Measurements from ENCODE around the gene KLRD1.
"Not testable (repeated sequence)": the region's sequence is repeated elsewhere in the genome, so short reads cannot be mapped to it uniquely, and the experiment has no call there.

KLRD1 gene

DNA sequence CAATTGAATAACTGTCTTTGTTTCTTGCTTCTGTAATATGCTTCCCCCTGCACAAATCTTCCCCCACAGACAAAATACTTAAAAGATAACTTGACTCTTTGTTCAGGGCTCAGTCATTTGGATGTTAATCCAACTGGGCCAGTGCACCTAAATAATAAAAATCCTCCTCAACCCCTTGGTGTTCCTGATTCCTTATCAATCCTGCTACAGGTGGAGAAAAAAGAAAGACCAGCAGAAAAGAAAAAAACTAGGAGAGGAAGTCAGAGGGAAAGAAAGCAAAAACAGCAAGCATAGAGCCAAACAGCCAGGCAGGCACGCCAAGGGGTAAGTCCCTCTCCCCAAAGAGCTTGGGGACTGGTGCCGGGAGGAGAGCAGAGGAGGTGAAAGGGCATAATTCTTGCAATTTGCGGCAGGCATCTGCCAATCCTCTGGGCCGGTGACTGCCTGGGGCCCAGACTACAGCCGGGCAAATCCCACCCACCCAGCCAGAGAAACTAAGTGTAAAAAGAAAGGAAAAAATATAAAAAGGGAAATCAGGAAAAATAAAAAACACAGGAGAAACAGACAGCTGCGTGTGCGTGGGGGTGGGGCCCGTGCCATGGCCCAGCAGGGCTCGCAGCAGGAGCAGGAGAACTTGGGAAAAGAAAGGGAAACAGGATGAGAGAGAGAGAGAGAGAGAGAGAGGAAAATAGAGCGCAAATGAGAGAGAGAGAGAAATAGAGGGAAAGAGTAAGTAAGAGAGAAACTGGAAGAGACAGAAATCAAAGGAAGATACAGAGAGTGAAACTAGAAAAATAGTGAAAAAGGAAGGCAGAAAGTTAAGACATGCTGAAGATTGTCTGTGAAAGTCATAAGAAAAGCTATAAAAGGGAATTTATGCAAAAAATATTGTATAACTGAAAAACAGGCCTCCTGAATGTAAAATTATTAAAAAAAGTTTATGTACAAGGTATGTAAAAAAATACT, 60.8 kb downstream of the KLRD1 start:
- TF ChIP-seq, protein P1, sequence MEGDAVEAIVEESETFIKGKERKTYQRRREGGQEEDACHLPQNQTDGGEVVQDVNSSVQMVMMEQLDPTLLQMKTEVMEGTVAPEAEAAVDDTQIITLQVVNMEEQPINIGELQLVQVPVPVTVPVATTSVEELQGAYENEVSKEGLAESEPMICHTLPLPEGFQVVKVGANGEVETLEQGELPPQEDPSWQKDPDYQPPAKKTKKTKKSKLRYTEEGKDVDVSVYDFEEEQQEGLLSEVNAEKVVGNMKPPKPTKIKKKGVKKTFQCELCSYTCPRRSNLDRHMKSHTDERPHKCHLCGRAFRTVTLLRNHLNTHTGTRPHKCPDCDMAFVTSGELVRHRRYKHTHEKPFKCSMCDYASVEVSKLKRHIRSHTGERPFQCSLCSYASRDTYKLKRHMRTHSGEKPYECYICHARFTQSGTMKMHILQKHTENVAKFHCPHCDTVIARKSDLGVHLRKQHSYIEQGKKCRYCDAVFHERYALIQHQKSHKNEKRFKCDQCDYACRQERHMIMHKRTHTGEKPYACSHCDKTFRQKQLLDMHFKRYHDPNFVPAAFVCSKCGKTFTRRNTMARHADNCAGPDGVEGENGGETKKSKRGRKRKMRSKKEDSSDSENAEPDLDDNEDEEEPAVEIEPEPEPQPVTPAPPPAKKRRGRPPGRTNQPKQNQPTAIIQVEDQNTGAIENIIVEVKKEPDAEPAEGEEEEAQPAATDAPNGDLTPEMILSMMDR (IDR thresholded peaks at IDR 0.05; ENCODE audit: low read depth, low read length): no peak
- H3K36me3 ChIP-seq: no peaks in the 10 kb centered on the region
- no peak for DNase-seq
- no peaks in the 10 kb centered on the region for H3K27me3 ChIP-seq (ENCODE audit: insufficient read depth, low read depth, severe bottlenecking)
- H3K27ac ChIP-seq: no peak overlapping the region
- no peaks in the 10 kb centered on the region for H3K9me3 ChIP-seq (ENCODE audit: severe bottlenecking)
- no peak overlapping the region for H3K4me3 ChIP-seq (ENCODE audit: low read depth, low read length)

DNA sequence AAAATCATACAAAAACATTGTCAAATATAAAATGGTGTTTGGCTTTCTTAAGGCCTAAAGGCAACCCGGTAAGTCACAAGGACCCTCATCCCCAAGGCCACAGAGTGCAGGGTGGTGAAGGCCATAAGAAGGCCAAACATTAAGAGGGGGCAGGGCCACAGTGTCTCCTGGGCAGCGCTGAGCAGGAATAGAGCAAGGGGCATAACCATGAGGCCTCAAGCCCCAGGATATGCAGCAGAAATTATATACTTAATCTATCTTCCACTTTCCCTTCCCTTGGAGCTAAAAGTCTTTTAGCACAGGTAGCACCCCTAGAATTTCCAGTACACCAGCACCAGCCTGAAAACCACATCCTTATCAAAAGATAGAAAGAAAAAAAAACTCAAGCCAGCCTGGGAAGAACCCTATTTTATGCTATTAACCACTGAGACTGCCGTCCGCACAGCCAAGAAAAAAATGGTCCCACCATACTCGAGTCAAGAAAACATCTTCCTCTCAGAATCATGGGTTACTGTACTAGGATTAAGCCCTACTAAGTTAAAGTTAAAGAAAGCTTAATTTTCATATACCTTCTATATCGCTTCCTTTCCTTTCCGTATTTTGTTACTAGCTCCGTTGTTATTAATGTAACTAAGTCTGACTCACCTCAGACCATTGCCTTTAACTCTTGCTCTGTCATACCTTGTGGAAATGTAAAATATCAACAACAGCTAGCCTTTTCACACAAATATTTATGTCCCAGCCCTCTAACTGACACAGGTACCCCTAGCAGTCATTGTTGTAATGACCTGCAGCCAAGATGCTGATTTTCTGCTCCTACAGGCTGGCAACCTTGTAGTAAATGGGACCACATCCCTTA, 62.1 kb downstream of the KLRD1 start:
- TF ChIP-seq, protein P1 (IDR thresholded peaks at IDR 0.05; ENCODE audit: low read depth, low read length): no peak
- Histone ChIP-seq H3K36me3 (no peaks in the 10 kb centered on the region), H3K27ac (no peak overlapping the region), H3K4me3 (ENCODE audit: low read depth, low read length) (no peak overlapping the region), H3K27me3 (ENCODE audit: insufficient read depth, low read depth, severe bottlenecking) (no peaks in the 10 kb centered on the region), H3K9me3 (ENCODE audit: severe bottlenecking) (no peaks in the 10 kb centered on the region)
- DNase-seq: no peak

DNA sequence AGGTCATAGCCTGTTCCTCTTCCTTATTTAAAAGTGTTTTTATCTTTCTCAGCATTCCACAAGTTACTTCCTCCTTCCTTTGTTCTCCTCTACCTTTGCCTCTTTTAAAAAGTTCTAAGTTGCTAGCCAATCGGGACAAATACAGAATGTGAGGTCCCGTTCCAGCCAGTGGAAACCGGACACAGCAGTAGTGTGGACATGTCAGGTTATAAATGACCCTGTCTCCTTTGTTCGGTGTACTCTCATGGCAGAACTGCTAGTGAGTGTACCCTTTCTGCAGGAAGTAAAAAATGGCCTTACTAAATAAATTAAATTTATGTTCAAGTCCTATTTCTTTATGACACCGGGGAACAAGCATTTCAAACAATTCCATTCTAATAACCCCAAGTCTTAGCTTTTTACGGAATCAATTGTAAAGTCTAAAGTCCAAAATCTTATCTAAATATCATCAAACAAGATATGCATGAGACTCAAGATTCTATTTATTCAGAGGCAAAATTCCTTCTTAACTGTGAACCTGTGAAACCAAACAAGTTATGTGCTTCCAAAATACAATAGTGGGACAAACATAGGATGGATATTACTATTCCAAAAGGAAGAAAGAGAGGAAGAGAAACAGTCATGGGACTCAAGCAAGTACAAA, 64.3 kb downstream of the KLRD1 start:
- DNase-seq; H3K4me3 ChIP-seq (ENCODE audit: low read depth, low read length); H3K9me3 ChIP-seq (ENCODE audit: severe bottlenecking); H3K27me3 ChIP-seq (ENCODE audit: insufficient read depth, low read depth, severe bottlenecking); H3K36me3 ChIP-seq; H3K27ac ChIP-seq: not testable (repeated sequence)

DNA sequence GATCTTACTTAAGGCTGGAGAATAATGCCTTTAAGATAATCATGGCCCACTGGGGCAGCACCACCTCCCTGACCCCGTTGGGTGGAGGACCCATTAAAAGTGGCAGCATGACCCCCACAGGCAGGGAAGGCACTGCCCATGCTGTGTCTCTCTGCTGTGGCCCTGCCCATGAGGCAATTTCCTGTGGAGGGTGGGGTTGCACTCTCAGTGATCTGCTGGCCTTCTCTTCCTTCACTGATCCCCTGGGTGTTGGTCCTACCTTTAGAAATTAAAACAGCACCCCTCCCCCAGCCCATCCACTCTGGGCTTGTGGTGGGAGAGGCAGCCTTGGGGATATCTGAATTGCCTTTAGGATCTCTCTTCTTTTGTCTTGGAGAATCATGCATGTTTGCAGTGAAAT, 64.9 kb downstream of the KLRD1 start:
- no peaks in the 10 kb centered on the region for H3K27me3 ChIP-seq (ENCODE audit: insufficient read depth, low read depth, severe bottlenecking)
- H3K4me3 ChIP-seq (ENCODE audit: low read depth, low read length): no peak overlapping the region
- TF ChIP-seq, protein P1 (IDR thresholded peaks at IDR 0.05; ENCODE audit: low read depth, low read length): no peak
- H3K9me3 ChIP-seq (ENCODE audit: severe bottlenecking): no peaks in the 10 kb centered on the region
- no peak overlapping the region for H3K27ac ChIP-seq
- H3K36me3 ChIP-seq: no peaks in the 10 kb centered on the region
- DNase-seq: no peak

DNA sequence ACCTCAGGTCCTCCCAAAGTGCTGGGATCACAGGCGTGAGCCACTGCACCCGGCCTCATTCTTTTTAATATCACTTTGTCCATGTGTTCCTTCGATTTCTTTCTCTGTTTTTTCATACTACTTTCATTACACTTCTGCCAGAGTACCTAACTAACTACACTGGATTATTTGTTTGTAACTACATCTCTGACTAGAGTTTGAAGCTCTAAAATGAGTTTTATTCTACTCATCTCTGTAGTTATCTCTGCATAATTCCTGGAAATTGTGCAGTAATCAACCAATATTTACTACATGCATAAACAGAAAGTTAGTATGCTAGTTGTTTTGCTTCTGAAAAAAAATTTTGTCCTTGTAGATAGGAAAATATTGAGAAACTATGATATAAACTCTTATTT, 67.0 kb downstream of the KLRD1 start:
- DNase-seq: no peak
- no peak overlapping the region for H3K4me3 ChIP-seq (ENCODE audit: low read depth, low read length)

DNA sequence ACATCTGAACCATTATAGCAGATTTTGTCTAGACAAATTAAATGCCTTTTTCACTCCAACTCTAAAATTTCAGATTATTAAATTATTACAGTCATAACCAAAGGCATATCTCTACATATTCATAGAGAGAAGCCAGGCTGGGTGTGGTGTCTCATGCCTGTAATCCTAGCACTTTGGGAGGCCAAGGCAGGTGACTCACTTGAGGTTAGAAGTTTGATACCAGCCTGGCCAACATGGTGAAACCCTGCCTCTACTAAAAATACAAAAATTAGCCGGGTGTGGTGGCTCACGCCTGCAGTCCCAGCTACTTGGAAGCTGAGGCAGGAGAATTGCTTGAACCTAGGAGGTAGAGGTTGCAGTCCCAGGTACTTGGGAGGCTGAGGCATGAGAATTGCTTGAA, 71.1 kb downstream of the KLRD1 start:
- H3K4me3 ChIP-seq (ENCODE audit: low read depth, low read length); DNase-seq; H3K36me3 ChIP-seq; H3K9me3 ChIP-seq (ENCODE audit: severe bottlenecking); H3K27me3 ChIP-seq (ENCODE audit: insufficient read depth, low read depth, severe bottlenecking); H3K27ac ChIP-seq: not testable (repeated sequence)

More for the DNA sequence above, 67.0 kb downstream of the KLRD1 start:
- Histone ChIP-seq H3K27me3 (ENCODE audit: insufficient read depth, low read depth, severe bottlenecking) (no peaks in the 10 kb centered on the region), H3K36me3 (no peaks in the 10 kb centered on the region), H3K9me3 (ENCODE audit: severe bottlenecking) (no peaks in the 10 kb centered on the region), H3K27ac (no peak overlapping the region)
- TF ChIP-seq, protein P1 (IDR thresholded peaks at IDR 0.05; ENCODE audit: low read depth, low read length): no peak
